IPS DF 6.9 (cell line): ENCODE data around the gene ZNF593OS.

ENCODE experiments used
- DNase-seq: peaks from one replicate; pipeline ENCODE4 v3.0.0-alpha.2; 2013; ENCODE audit warnings: low read depth, low spot score
- H3K27ac ChIP-seq: one replicate; pipeline ENCODE4 v1.5.1; 2013; ENCODE audit warnings: low read length, control low read depth
- H3K27me3 ChIP-seq: 2 replicates; pipeline ENCODE4 v1.6.1; 2013; ENCODE audit warnings: mild to moderate bottlenecking, low read length; ENCODE audit not compliant: control insufficient read depth, insufficient read depth
- H3K36me3 ChIP-seq: 2 replicates; pipeline ENCODE4 v1.6.1; 2013; ENCODE audit warnings: low read length; ENCODE audit not compliant: control insufficient read depth, insufficient read depth
- H3K4me1 ChIP-seq: 2 replicates; pipeline ENCODE4 v1.6.1; 2013; ENCODE audit warnings: low read length; ENCODE audit not compliant: control insufficient read depth, insufficient read depth
- H3K4me3 ChIP-seq: 2 replicates; pipeline ENCODE4 v1.5.1; 2013; ENCODE audit warnings: mild to moderate bottlenecking, low read length
- H3K9me3 ChIP-seq: 2 replicates; pipeline ENCODE4 v1.6.1; 2013; ENCODE audit warnings: low read length, inconsistent platforms; ENCODE audit not compliant: control insufficient read depth, insufficient read depth
- WGBS: extraction: QIAGEN DNeasy Blood & Tissue Kit; methylation state at CpG from one replicate; pipeline ENCODE4 v1.1.7; 2013; ENCODE audit warnings: mixed read lengths, missing lambda C conversion rate; ENCODE audit not compliant: insufficient read length, insufficient coverage; 5-methylcytosine and 5-hydroxymethylcytosine counted together

ZNF593OS gene

GRCh38 chr1:26145041-26145959 lies 26.3 kb downstream of the ZNF593OS start:
- WGBS, result no CpG with 5 or more reads among the region's 19 CpGs
- no peak overlapping the region for H3K4me3 ChIP-seq
- H3K9me3 ChIP-seq, result no peaks in the 10 kb centered on the region
- H3K27ac ChIP-seq, result no peak overlapping the region
- H3K36me3 ChIP-seq, result no peaks in the 10 kb centered on the region
- peak; percentile 66 for DNase-seq
- no peaks in the 10 kb centered on the region; the same call in 1 of the 2 replicates for H3K27me3 ChIP-seq
- H3K4me1 ChIP-seq, result no peaks in the 10 kb centered on the region

GRCh38 chr1:26142159-26142558 lies 29.5 kb downstream of the ZNF593OS start:
- DNase-seq, result no peak
- no peaks in the 10 kb centered on the region for H3K27me3 ChIP-seq
- no peaks in the 10 kb centered on the region for H3K36me3 ChIP-seq
- WGBS, result no CpG with 5 or more reads among the region's 8 CpGs
- no peaks in the 10 kb centered on the region for H3K9me3 ChIP-seq
- H3K27ac ChIP-seq, result no peak overlapping the region
- H3K4me3 ChIP-seq, result no peak overlapping the region
- no peaks in the 10 kb centered on the region for H3K4me1 ChIP-seq

GRCh38 chr1:26138974-26139558 lies 32.6 kb downstream of the ZNF593OS start:
- Histone ChIP-seq H3K9me3 (no peaks in the 10 kb centered on the region), H3K36me3 (no peaks in the 10 kb centered on the region), H3K4me1 (no peaks in the 10 kb centered on the region), H3K27ac (no peak overlapping the region), H3K27me3 (no peaks in the 10 kb centered on the region), H3K4me3 (no peak overlapping the region)
- DNase-seq, result no peak
- WGBS, result no CpG with 5 or more reads among the region's 3 CpGs

GRCh38 chr1:26134466-26134865 lies 37.2 kb downstream of the ZNF593OS start:
- DNase-seq, result no peak
- Histone ChIP-seq H3K27ac (no peak overlapping the region), H3K9me3 (no peaks in the 10 kb centered on the region), H3K4me3 (no peak overlapping the region), H3K4me1 (no peaks in the 10 kb centered on the region), H3K36me3 (no peaks in the 10 kb centered on the region), H3K27me3 (no peaks in the 10 kb centered on the region)
- WGBS, result no CpG with 5 or more reads among the region's 3 CpGs

DNA sequence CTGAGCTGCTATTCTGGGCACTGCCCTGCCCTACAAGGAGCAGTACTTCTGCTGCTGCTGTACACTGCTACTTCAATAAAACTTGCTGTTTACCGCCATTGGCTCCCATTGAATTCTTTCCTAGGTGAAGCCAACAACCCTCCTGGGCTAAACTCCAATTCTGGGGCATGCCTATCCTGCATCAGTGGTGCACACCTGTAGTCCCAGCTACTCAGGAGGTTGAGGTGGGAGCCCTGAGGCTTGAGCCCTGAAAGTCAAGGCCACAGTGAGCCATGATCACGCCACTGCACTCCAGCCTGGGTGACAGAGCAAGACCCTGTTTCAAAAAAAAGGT lies 38.8 kb downstream of the ZNF593OS start:
- Histone ChIP-seq H3K9me3 (no peaks in the 10 kb centered on the region), H3K27me3 (no peaks in the 10 kb centered on the region)
- no CpG with 5 or more reads among the region's 2 CpGs for WGBS

DNA sequence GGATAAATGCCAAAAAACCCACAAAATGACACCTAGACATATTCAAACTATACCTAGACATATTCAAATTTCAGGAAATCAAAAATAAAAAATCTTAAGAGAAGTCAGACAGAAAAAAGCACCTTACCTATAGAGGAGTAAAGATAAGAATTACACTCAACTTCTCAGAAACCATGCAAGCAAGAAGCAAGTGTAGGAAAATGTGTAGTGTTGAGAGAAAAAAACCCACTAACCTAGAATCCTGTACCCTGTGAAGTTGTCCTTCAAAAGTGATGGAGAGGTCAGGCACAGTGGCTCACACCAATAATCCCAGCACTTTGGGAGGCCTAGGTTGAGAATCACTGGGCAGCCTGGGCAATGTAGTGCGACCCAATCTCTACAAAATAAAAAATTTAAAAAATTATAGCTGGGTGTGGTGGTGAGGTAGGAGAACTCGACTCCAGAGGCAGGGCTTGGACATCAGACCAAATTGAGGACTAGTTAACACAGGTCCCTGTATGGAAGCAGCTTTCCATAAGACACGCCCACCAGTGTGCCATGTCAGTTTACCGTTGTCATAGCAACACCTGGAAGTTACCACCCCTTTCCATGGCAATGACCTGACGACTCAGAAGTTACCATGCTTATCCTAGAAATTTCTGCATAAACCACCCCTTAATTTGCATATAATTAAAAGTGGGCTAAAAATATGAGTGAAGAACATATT lies 39.4 kb downstream of the ZNF593OS start:
- no peaks in the 10 kb centered on the region for H3K9me3 ChIP-seq
- H3K4me1 ChIP-seq, result no peaks in the 10 kb centered on the region
- H3K27ac ChIP-seq, result no peak overlapping the region
- WGBS, result no CpG with 5 or more reads among the region's 5 CpGs
- no peak overlapping the region for H3K4me3 ChIP-seq
- no peaks in the 10 kb centered on the region for H3K27me3 ChIP-seq
- no peaks in the 10 kb centered on the region for H3K36me3 ChIP-seq
- no peak for DNase-seq

More for the DNA sequence above, 38.8 kb downstream of the ZNF593OS start:
- no peak overlapping the region for H3K27ac ChIP-seq
- H3K4me1 ChIP-seq, result no peaks in the 10 kb centered on the region
- no peak for DNase-seq
- no peak overlapping the region for H3K4me3 ChIP-seq
- H3K36me3 ChIP-seq, result no peaks in the 10 kb centered on the region

DNA sequence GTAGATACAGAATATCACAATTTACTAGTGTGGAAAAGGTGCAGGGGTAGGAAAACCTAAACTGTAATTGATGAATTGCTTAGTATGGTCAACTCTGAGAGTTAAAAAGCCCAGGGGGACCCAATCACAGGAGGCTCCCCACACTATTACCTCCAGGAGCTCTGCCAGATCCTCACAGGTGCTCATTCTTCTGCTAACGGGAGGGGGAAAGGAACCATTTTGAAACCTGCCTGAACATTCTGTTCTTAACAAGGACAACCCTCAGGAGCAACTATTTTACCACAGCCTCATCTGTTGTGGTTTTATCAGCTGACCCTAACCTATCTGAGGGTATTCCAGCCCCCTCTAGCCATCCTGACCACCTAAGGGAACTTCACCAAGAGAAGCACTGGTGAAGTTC lies 40.9 kb downstream of the ZNF593OS start:
- Histone ChIP-seq H3K9me3 (no peaks in the 10 kb centered on the region), H3K27me3 (no peaks in the 10 kb centered on the region), H3K27ac (no peak overlapping the region), H3K4me1 (no peaks in the 10 kb centered on the region), H3K36me3 (no peaks in the 10 kb centered on the region), H3K4me3 (no peak overlapping the region)
- no peak for DNase-seq
- WGBS, result no CpG with 5 or more reads among the region's 1 CpG

DNA sequence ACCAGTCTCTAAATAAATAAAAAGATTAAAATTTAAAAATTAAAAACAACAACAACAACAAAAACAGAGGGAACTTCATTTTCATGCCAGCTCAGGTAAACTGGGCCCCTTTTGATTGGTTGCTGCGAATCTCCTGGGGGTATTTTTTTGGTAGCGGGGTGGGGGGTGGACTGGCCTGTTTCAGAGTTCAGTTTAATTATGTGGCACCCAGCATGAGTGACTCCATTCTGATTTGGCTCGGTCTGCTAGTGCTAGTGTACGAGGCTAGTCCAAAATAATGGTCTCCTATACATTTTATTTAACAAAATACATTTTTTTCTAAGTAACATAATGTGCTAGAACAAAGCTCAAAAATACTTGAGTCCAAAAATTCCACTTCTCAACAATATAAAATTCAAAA lies 41.9 kb downstream of the ZNF593OS start:
- Histone ChIP-seq H3K4me1 (no peaks in the 10 kb centered on the region), H3K9me3 (no peaks in the 10 kb centered on the region), H3K36me3 (no peaks in the 10 kb centered on the region), H3K27me3 (no peaks in the 10 kb centered on the region), H3K4me3 (no peak overlapping the region), H3K27ac (no peak overlapping the region)
- no CpG with 5 or more reads among the region's 4 CpGs for WGBS
- no peak for DNase-seq

GRCh38 chr1:26127235-26128163 lies 44.1 kb downstream of the ZNF593OS start:
- no peak overlapping the region for H3K27ac ChIP-seq
- WGBS, result no CpG with 5 or more reads among the region's 13 CpGs
- H3K4me3 ChIP-seq, result no peak overlapping the region
- H3K27me3 ChIP-seq, result no peaks in the 10 kb centered on the region
- no peaks in the 10 kb centered on the region for H3K9me3 ChIP-seq
- no peaks in the 10 kb centered on the region for H3K4me1 ChIP-seq
- H3K36me3 ChIP-seq, result no peaks in the 10 kb centered on the region
- no peak for DNase-seq
